Muscle layer of duodenum (tissue), 2 donors: ENCODE measurements around the gene MGAT5B.

Source experiments
- H3K27ac ChIP-seq: one replicate; pipeline ENCODE4 v1.7.0; 2013; ENCODE audit warnings: mild to moderate bottlenecking, low read length
- H3K27me3 ChIP-seq: one replicate; pipeline ENCODE4 v1.7.0; 2013; ENCODE audit warnings: low read depth, mild to moderate bottlenecking, control low read depth, low read length
- H3K36me3 ChIP-seq, 2 donors: one replicate each; pipeline ENCODE4 v1.7.0; 2013; ENCODE audit warnings: low read length in 2 of 2, control low read depth in 1 of 2, mild to moderate bottlenecking in 1 of 2; ENCODE audit not compliant: insufficient read depth in 2 of 2, control insufficient read depth in 1 of 2
- H3K4me1 ChIP-seq, 2 donors: one replicate each; pipeline ENCODE4 v1.7.0; 2013; ENCODE audit warnings: low read length in 2 of 2, mild to moderate bottlenecking in 2 of 2, control low read depth in 1 of 2, moderate library complexity in 1 of 2; ENCODE audit not compliant: insufficient read depth in 2 of 2, control insufficient read depth in 1 of 2
- H3K4me3 ChIP-seq, 2 donors: one replicate each; pipeline ENCODE4 v1.7.0; 2013; ENCODE audit warnings: low read length in 2 of 2, low read depth in 1 of 2, mild to moderate bottlenecking in 1 of 2
- H3K9me3 ChIP-seq, 2 donors: one replicate each; pipeline ENCODE4 v1.7.0; 2013; ENCODE audit warnings: low read length in 2 of 2, control low read depth in 1 of 2, mild to moderate bottlenecking in 1 of 2; ENCODE audit not compliant: control insufficient read depth in 1 of 2
- donor health status: healthy.

MGAT5B gene

DNA sequence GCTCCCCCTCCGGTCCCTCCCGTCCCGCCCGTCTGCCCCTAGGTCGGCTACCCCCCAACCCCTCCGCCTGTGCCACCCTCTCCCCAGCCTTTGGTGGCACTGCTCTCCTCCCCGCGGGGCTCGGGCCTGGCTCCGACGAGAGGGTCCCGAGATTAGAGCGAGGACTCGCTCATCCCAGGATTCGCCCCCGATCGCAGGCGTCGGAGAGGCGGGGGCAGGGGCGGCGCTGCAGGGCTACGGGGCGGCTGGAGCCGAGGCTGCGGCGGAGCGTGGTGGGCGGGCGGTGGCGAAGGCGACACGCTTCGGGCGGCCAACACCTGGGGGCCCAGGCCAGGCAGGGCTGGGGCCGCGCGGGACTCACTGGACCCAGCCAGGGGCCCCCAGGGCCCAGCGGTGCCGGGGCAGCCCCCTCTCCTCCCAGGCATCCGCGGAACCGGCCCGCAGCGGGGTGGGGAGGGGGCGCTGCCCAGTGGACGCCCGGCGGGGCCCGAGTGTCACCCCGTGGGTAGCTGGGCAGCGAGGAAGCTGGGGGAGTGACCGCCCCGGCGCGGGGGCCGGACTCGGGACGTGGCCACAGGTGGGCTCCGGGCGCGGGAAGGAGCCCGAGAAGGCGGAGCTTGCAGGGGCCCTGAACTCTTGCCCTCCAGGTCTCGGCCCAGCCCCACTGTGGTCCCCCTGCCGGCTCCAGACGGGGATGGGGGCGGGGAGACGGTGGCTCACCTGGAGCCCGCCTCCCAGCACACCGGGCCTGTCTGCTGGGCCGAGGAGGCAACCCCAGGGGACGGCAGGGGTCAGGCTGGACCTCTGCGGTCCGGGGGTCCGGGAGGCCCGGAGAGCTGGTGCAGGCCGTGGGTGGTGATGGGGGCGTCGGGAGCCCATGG is 1.5 kb downstream of the MGAT5B start:
- Histone ChIP-seq H3K4me1 (peaks cover 0 to 18% of the 10 kb centered on the region in 2 donors), H3K36me3 (no peaks in the 10 kb centered on the region), H3K4me3 (peak overlapping the region in 1 of 2 donors; percentile 53), H3K9me3 (no peaks in the 10 kb centered on the region), H3K27ac (no peak overlapping the region), H3K27me3 (peaks cover 36% of the 10 kb centered on the region)

DNA sequence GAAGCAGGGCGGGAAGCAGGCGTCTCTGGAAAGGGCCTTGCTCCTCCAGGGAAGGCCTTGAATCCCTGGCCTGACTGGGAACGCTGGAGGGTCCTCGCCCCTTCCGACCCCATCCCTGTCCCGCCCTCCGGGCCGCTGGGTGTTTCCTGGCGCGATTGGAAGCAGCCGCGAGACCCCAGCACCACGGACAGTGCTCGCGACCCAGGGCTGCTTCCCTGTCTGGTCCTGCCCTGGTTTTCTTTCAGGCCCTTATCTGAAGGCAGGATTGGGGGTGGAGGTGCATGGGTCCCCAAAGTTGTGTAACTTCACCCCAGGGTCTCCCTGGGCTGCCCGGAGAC is 2.1 kb downstream of the MGAT5B start:
- H3K4me3 ChIP-seq = no peak overlapping the region
- H3K27me3 ChIP-seq = peaks cover 36% of the 10 kb centered on the region
- no peaks in the 10 kb centered on the region for H3K36me3 ChIP-seq
- H3K9me3 ChIP-seq = no peaks in the 10 kb centered on the region
- H3K4me1 ChIP-seq = peaks cover 0 to 18% of the 10 kb centered on the region in 2 donors
- H3K27ac ChIP-seq = no peak overlapping the region

DNA sequence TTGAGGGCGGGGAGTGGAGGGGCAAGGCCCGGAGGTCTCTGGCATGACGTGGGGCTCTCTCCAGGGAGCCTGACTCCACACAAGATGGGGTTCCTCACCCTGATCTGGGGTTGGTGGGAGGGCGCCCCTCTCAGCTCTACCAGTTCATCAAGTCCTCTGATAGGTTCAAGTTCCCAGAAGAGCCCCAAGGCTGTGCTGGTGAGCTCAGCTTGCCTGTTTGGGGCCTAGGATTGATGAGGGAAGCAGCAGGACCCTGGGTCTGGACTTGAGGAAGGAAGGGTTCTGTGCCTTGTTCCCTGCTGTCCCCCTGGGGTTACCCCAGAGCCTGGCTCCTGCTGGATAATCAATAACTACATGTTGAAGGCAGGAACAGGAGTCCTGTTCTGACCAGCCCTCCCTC is 3.5 kb downstream of the MGAT5B start:
- H3K27ac ChIP-seq = no peak overlapping the region
- peaks cover 0 to 18% of the 10 kb centered on the region in 2 donors for H3K4me1 ChIP-seq
- no peak overlapping the region for H3K4me3 ChIP-seq
- peaks cover 35% of the 10 kb centered on the region for H3K27me3 ChIP-seq
- H3K36me3 ChIP-seq = no peaks in the 10 kb centered on the region
- H3K9me3 ChIP-seq = no peaks in the 10 kb centered on the region

DNA sequence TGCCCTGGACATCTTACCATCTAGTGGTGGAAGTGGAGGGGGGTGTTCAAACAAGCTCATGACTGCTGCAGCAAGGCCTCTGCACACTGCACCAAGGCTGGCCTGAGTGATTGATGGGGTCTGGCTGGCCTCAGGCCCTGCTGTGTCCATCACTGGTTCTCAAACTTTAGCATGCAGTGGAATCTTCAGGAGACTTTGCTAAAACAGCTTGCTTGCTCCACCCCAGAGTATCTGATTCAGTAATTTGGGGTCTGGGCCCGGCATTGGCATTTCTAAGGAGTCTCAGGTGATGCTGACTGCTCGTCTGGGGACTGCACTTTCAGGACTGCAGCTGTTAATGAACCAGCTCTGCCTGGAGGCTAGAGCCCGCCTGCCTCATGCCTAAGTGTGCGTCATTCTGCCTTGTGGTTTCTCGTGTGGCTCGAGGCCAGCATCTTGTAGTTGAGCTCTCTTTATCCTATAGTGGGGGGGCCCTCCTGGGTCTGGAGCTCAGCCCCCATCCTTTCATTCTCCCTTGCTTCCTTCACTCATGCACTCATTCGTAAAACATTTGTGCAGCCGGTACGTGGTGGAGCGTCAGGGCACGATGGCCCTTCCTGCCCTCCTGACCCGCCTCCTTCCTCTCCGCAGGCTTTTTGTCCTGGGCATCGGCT is 4.1 kb downstream of the MGAT5B start:
- H3K36me3 ChIP-seq = no peaks in the 10 kb centered on the region
- peaks cover 0 to 18% of the 10 kb centered on the region in 2 donors for H3K4me1 ChIP-seq
- H3K9me3 ChIP-seq = no peaks in the 10 kb centered on the region
- H3K27me3 ChIP-seq = peaks cover 28% of the 10 kb centered on the region
- H3K4me3 ChIP-seq = no peak overlapping the region
- H3K27ac ChIP-seq = no peak overlapping the region

DNA sequence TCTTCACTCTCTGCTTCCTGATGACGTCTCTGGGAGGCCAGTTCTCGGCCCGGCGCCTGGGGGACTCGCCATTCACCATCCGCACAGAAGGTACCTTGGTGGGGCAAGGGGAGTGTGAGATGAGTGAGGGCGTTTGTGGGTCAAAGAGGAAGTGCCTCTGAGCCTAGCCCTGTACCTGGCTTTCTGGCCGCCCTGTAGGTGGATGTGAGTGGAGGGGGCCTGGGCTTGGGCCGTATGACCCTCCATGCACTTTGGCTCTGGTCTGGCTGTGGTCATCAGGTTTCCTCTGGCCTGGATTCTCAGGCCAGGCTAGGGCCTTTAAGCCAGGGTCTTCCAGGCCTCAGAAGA is 4.6 kb downstream of the MGAT5B start:
- Histone ChIP-seq H3K27ac (no peak overlapping the region), H3K4me3 (no peak overlapping the region), H3K27me3 (peaks cover 23% of the 10 kb centered on the region), H3K4me1 (peaks cover 0 to 18% of the 10 kb centered on the region in 2 donors), H3K9me3 (no peaks in the 10 kb centered on the region), H3K36me3 (no peaks in the 10 kb centered on the region)

DNA sequence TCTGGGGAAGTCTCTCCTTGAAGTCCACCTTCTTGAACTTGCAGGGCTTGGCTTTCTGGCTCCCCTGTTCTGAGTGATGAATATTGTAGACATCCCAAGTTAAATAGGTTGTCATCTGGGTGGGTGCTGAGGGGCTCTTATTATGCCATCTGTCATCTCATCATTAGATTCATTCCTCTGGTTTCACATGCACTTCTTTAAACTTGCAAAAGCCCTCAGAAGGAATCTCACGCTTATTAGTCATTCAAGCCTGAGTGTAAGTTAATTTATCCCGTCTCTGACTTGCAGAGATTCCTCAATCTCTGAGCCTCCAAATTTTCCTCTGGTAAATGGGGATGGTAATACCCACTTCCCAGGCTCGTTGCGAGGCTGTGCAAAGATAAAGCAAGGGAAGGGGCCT is 5.7 kb downstream of the MGAT5B start:
- H3K27me3 ChIP-seq = peaks cover 19% of the 10 kb centered on the region
- H3K4me1 ChIP-seq = peaks cover 0 to 16% of the 10 kb centered on the region in 2 donors
- no peak overlapping the region for H3K4me3 ChIP-seq
- no peaks in the 10 kb centered on the region for H3K9me3 ChIP-seq
- H3K36me3 ChIP-seq = no peaks in the 10 kb centered on the region
- H3K27ac ChIP-seq = no peak overlapping the region

DNA sequence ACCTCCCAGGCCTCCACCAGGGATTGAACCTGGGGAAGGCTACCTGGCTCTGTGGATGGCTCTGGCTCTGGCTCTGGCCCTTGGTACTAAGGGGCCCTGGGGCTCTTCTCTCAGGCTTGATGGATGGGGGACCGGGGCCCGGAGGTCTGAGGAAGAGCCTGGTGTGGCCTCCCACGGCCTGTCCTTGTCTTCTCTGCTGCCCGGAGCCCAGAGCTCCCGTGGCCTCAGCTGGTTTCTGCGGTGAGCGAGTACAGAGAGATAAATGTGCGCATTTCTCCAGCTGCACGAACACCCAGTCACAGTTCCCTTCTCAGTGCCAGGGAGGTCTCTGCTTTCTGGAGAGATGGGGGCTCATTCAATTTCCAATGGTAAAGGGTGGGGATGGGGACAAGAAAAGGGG is 9.2 kb downstream of the MGAT5B start:
- Histone ChIP-seq H3K9me3 (no peaks in the 10 kb centered on the region), H3K4me1 (no peaks in the 10 kb centered on the region), H3K4me3 (no peak overlapping the region), H3K36me3 (no peaks in the 10 kb centered on the region), H3K27me3 (no peaks in the 10 kb centered on the region), H3K27ac (no peak overlapping the region)

DNA sequence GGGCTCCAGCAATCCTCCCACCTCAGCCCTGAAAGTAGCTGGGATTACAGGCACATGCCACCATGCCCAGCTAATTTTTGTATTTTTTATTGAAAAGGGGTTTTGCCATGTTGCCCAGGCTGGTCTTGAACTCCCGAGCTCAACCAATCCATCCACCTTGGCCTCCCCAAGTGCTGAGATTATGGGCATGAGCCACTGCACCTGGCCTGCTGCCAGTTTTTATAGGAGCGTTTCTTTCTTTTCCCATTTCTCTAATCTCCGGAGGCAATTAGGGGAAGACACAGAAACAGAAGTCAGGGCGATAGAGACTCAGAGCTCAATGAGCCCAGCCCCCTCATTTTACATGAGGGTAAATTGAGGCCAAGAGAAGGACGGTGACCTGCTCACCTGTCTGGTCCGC is 10.4 kb downstream of the MGAT5B start:
- H3K27me3 ChIP-seq = no peaks in the 10 kb centered on the region

DNA sequence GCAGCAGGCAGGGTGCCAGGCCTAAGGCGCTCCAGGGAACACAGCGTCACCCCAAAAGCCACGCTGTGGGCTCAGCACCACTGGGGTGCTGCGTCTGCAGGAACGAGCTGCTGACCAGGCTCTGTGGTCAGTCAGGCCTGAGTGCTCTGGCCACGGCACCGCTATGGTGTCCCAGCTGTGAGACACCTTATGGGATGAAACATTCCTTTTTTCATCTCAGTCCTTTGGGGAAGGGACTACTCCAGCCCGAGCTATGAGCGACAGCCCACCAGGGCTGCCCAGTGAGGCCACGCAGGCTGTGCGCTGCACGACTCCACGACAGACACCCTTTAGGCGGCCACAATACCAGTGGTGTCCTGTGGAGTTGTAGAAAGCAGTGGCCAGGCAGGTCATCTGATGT is 11.1 kb downstream of the MGAT5B start:
- Histone ChIP-seq H3K9me3 (no peaks in the 10 kb centered on the region), H3K27ac (no peak overlapping the region), H3K36me3 (no peaks in the 10 kb centered on the region), H3K4me1 (no peaks in the 10 kb centered on the region), H3K4me3 (no peak overlapping the region), H3K27me3 (no peaks in the 10 kb centered on the region)

More for the DNA sequence above, 10.4 kb downstream of the MGAT5B start:
- Histone ChIP-seq H3K27ac (no peak overlapping the region), H3K36me3 (no peaks in the 10 kb centered on the region), H3K9me3 (no peaks in the 10 kb centered on the region), H3K4me3 (no peak overlapping the region), H3K4me1 (no peaks in the 10 kb centered on the region)

DNA sequence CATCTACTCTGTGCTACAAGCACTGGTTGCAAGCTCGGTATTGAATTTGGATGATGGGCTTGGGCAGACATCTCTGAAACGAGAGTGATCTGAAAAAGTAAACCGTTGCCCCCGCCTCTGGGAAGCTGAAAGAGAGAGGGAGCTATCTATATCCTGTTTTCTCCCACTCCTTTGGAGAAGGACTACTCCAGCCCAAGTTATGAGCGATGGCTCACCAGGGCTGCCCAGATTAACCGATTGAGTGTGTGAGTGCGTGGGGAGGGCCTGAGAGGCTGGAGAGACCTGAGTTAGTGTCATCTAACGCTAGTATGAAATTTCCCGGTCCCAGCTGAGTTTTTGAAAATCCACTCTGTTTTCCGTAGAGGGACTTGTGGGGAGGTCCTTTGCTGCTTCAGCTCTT is 11.5 kb downstream of the MGAT5B start:
- no peaks in the 10 kb centered on the region for H3K9me3 ChIP-seq
- H3K4me3 ChIP-seq = no peak overlapping the region
- no peaks in the 10 kb centered on the region for H3K27me3 ChIP-seq
- no peaks in the 10 kb centered on the region for H3K36me3 ChIP-seq
- H3K27ac ChIP-seq = no peak overlapping the region
- no peaks in the 10 kb centered on the region for H3K4me1 ChIP-seq

DNA sequence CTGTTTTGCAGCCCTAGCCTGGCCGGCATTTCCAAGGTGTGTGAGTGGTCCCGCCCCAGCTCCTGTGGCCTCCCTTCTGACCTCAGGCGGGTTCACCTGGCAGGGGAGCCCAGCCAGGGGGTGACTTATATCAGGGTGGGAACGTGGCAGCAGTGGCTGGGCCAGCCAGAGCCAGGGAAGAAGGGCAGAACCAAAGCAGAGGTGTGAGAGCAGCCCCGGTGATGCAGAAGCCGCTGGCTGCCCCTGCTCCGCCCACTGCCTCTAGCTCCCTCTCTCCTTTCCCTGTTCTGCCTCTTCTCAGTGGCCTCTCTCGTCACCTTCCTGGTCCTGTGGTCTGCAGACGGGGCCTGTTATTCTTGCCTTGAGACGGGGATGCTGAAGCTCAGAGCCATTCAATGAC is 12.1 kb downstream of the MGAT5B start:
- Histone ChIP-seq H3K27me3 (no peaks in the 10 kb centered on the region), H3K4me1 (no peaks in the 10 kb centered on the region), H3K36me3 (no peaks in the 10 kb centered on the region), H3K9me3 (no peaks in the 10 kb centered on the region), H3K27ac (no peak overlapping the region), H3K4me3 (no peak overlapping the region)
